GM19455 (cell line): ENCODE data around the gene GCNT2.
"Not testable (repeated sequence)": the region's sequence is repeated elsewhere in the genome, so short reads cannot be mapped to it uniquely, and the experiment has no call there.

ENCODE experiments used
- ATAC-seq: cut with Tn5 transposase; IDR thresholded peaks from one replicate; pipeline ENCODE4 v1.9.1; 2021; ENCODE audit not compliant: unreplicated experiment

GCNT2 gene

GRCh38 chr6:10655508-10656055, 134.4 kb downstream of the GCNT2 start:
- ATAC-seq, result no peak

GRCh38 chr6:10658910-10659698, 138.0 kb downstream of the GCNT2 start:
- no peak for ATAC-seq

GRCh38 chr6:10659699-10660348, 138.7 kb downstream of the GCNT2 start:
- ATAC-seq, result no peak

GRCh38 chr6:10660431-10661191, 139.5 kb downstream of the GCNT2 start:
- ATAC-seq, result not testable (repeated sequence)

GRCh38 chr6:10662207-10662606, 141.1 kb downstream of the GCNT2 start:
- ATAC-seq, result no peak

- no peak for ATAC-seq
These were observed 141.6 kb downstream of the GCNT2 start for GRCh38 chr6:10662742-10663141.

- ATAC-seq, result not testable (repeated sequence)
These were observed 144.4 kb downstream of the GCNT2 start for GRCh38 chr6:10665595-10665994.

GRCh38 chr6:10668126-10668917, 147.2 kb downstream of the GCNT2 start:
- ATAC-seq, result no peak

- no peak for ATAC-seq
These were observed 155.3 kb downstream of the GCNT2 start for GRCh38 chr6:10676403-10676802.

- no peak for ATAC-seq
These were observed 157.3 kb downstream of the GCNT2 start for GRCh38 chr6:10678456-10678855.
